Measurements from ENCODE around the gene FBXL20. TPM values are rescaled to one million over a fixed set of nuclear protein-coding genes. Genes with fewer than 3 reads are reported as not detected.

FBXL20 gene
- polyA plus RNA-seq, 3 donors = 12.1 to 17.5 (median 14.1) TPM

GRCh38 chr17:39208136-39208535 lies 193.3 kb downstream of the FBXL20 start:
- DNase-seq = no peak

- DNase-seq = no peak
Measured at GRCh38 chr17:39205112-39205526, 196.3 kb downstream of the FBXL20 start.

GRCh38 chr17:39204245-39204644 lies 197.2 kb downstream of the FBXL20 start:
- no peak for DNase-seq

Other genes starting within 250 kb of the FBXL20 start
- 1 to 10 TPM; 6.1 to 7.9 (median 7.4) TPM for gene PLXDC1, start 250.0 kb downstream of the FBXL20 start, polyA plus RNA-seq (ENCODE audit: insufficient read length in 3 of 3)
- under 1 TPM; 0.30 to 0.44 (median 0.34) TPM for gene ARL5C, start 235.5 kb downstream of the FBXL20 start, polyA plus RNA-seq (ENCODE audit: insufficient read length in 3 of 3)
- 10 to 100 TPM in 2 of 3 donors, 1 to 10 TPM in 1; 8.2 to 15.9 (median 14.7) TPM for gene CACNB1, start 204.0 kb downstream of the FBXL20 start, polyA plus RNA-seq (ENCODE audit: insufficient read length in 3 of 3)
- 1,000 to 10,000 TPM; 1,776 to 2,383 (median 2,100) TPM for gene RPL19, start 201.3 kb downstream of the FBXL20 start, polyA plus RNA-seq (ENCODE audit: insufficient read length in 3 of 3)
- 1 to 10 TPM; 3.5 to 5.0 (median 4.6) TPM for gene STAC2, start 175.7 kb downstream of the FBXL20 start, polyA plus RNA-seq (ENCODE audit: insufficient read length in 3 of 3)
- gene MED1, start 49.6 kb upstream of the FBXL20 start, polyA plus RNA-seq (ENCODE audit: insufficient read length in 3 of 3) = 10 to 100 TPM; 48.7 to 54.4 (median 53.5) TPM
- gene CDK12, start 59.9 kb upstream of the FBXL20 start, polyA plus RNA-seq (ENCODE audit: insufficient read length in 3 of 3) = 10 to 100 TPM; 44.6 to 68.6 (median 64.7) TPM
- gene NEUROD2, start 206.3 kb upstream of the FBXL20 start, polyA plus RNA-seq (ENCODE audit: insufficient read length in 3 of 3) = under 1 TPM; 0.01 to 0.06 (median 0.04) TPM
- gene PPP1R1B, start 225.3 kb upstream of the FBXL20 start, polyA plus RNA-seq (ENCODE audit: insufficient read length in 3 of 3) = 10 to 100 TPM in 2 of 3 donors, 1 to 10 TPM in 1; 9.1 to 13.6 (median 12.2) TPM
- 10 to 100 TPM; 49.1 to 54.7 (median 54.3) TPM for gene STARD3, start 235.5 kb upstream of the FBXL20 start, polyA plus RNA-seq (ENCODE audit: insufficient read length in 3 of 3)